GM19351 (cell line): Measurements from ENCODE around the gene GHDC.

ENCODE experiments used
- ATAC-seq: cut with Tn5 transposase; IDR thresholded peaks from one replicate; pipeline ENCODE4 v1.9.1; 2021; ENCODE audit warnings: mild to moderate bottlenecking, moderate library complexity; ENCODE audit not compliant: unreplicated experiment

The GHDC gene

GRCh38 chr17:42183741-42184711 is 10.3 kb downstream of the GHDC start:
- ATAC-seq, result peak; percentile 69

- no peak for ATAC-seq
These were observed 11.2 kb downstream of the GHDC start for GRCh38 chr17:42182927-42183734.

- no peak for ATAC-seq
These were observed 12.5 kb downstream of the GHDC start for GRCh38 chr17:42181851-42182207.

- no peak for ATAC-seq
These were observed 13.1 kb downstream of the GHDC start, which contains the start of gene KCNH4 for GRCh38 chr17:42180922-42181850. KCNH4 (minus strand) TSS chr17:42181142; CDS start chr17:42180945, 197 bp downstream.

GRCh38 chr17:42180411-42180921 is 13.8 kb downstream of the GHDC start:
- no peak for ATAC-seq

- ATAC-seq, result no peak
These were observed 14.3 kb downstream of the GHDC start for GRCh38 chr17:42179911-42180410.

GRCh38 chr17:42179335-42179734 is 15.0 kb downstream of the GHDC start:
- ATAC-seq, result no peak

- no peak for ATAC-seq
These were observed 15.5 kb downstream of the GHDC start for GRCh38 chr17:42178817-42179216.

GRCh38 chr17:42177684-42178083 is 16.6 kb downstream of the GHDC start:
- ATAC-seq, result no peak

- ATAC-seq, result no peak
These were observed 20.0 kb downstream of the GHDC start for GRCh38 chr17:42174126-42174783.

GRCh38 chr17:42171831-42172230 is 22.5 kb downstream of the GHDC start:
- no peak for ATAC-seq

GRCh38 chr17:42169351-42169750 is 24.9 kb downstream of the GHDC start:
- ATAC-seq, result no peak

- ATAC-seq, result no peak
These were observed 26.5 kb downstream of the GHDC start for GRCh38 chr17:42167807-42168206.

- ATAC-seq, result no peak
These were observed 28.0 kb downstream of the GHDC start for GRCh38 chr17:42166196-42166763.

- no peak for ATAC-seq
These were observed 28.5 kb downstream of the GHDC start for GRCh38 chr17:42165751-42166150.

GRCh38 chr17:42163696-42164407 is 30.4 kb downstream of the GHDC start:
- no peak for ATAC-seq

- no peak for ATAC-seq
These were observed 31.2 kb downstream of the GHDC start for GRCh38 chr17:42163113-42163512.

- no peak for ATAC-seq
These were observed 33.8 kb downstream of the GHDC start for GRCh38 chr17:42160531-42160910.
